IMR-90 (cell line): ENCODE data around the gene TMTC1. TPM values are rescaled to one million over a fixed set of nuclear protein-coding genes. Genes with fewer than 3 reads are reported as not detected.

ENCODE experiments used
- ATAC-seq: fragments of 200-7000 bp; cut with Tn5 transposase; 2 replicates; pipeline ENCODE4 v1.9.1; 2020; ENCODE audit warnings: low read depth, mild to moderate bottlenecking, moderate library complexity
- BruUV-seq: library from RNA; stranded (reverse); fragments of 400-500 nt; replicated peaks from 2 replicates; lab custom pipeline; 2021; lab: Mats Ljungman, UMichigan
- CTCF ChIA-PET: fragments of 300-600 bp; formaldehyde crosslinking; extraction: SDS; loops from one replicate; lab custom pipeline; 2021; ENCODE audit warnings: antibody characterized with exemption; lab: Yijun Ruan, JAX
- POLR2A ChIA-PET: fragments of 300-600 bp; sonication (Branson Sonifier 250); formaldehyde crosslinking; loops from one replicate; lab custom pipeline; 2022; ENCODE audit warnings: antibody characterized with exemption; ENCODE audit not compliant: unreplicated experiment; lab: Charles Lee
- DNase-seq: peaks from one replicate; pipeline ENCODE4 v3.0.0; 2013
- H2AFZ ChIP-seq: replicated peaks from 2 replicates; pipeline ENCODE3; 2013; ENCODE audit warnings: low read length, mild to moderate bottlenecking; ENCODE audit not compliant: poor library complexity
- H2AK5ac ChIP-seq: 2 replicates; pipeline ENCODE4 v1.6.1; 2013; ENCODE audit warnings: low read depth, low read length, inconsistent platforms
- H2AK9ac ChIP-seq: replicated peaks from 2 replicates; pipeline ENCODE3; 2013; ENCODE audit warnings: mild to moderate bottlenecking, low read depth, low read length, moderate library complexity; ENCODE audit not compliant: poor library complexity
- H2BK120ac ChIP-seq: 2 replicates; pipeline ENCODE4 v1.6.1; 2013; ENCODE audit warnings: low read depth, low read length, inconsistent platforms
- H2BK15ac ChIP-seq: 3 replicates; pipeline ENCODE4 v1.6.1; 2013; ENCODE audit warnings: low read depth, low read length, inconsistent platforms
- H2BK20ac ChIP-seq: 2 replicates; pipeline ENCODE4 v1.6.1; 2013; ENCODE audit warnings: low read depth, mild to moderate bottlenecking, inconsistent platforms, low read length, moderate library complexity
- H2BK5ac ChIP-seq: 2 replicates; pipeline ENCODE4 v1.6.1; 2013; ENCODE audit warnings: mild to moderate bottlenecking, low read depth, low read length, inconsistent platforms; ENCODE audit not compliant: poor library complexity, severe bottlenecking
- H3K14ac ChIP-seq: replicated peaks from 2 replicates; pipeline ENCODE4 v1.6.1; 2013; ENCODE audit warnings: low read depth, low read length, inconsistent platforms
- H3K18ac ChIP-seq: 2 replicates; pipeline ENCODE4 v1.6.1; 2013; ENCODE audit warnings: low read depth, low read length, control low read depth
- H3K23ac ChIP-seq: 2 replicates; pipeline ENCODE4 v1.6.1; 2013; ENCODE audit warnings: low read depth, low read length, inconsistent platforms
- H3K27ac ChIP-seq: 2 replicates; pipeline ENCODE4 v1.5.1; 2013; ENCODE audit warnings: mild to moderate bottlenecking, control low read depth, low read length; ENCODE audit not compliant: insufficient read depth
- H3K27me3 ChIP-seq: 2 replicates; pipeline ENCODE4 v1.6.1; 2013; ENCODE audit warnings: low read length; ENCODE audit not compliant: control insufficient read depth, insufficient read depth
- H3K36me3 ChIP-seq: 2 replicates; pipeline ENCODE4 v1.6.1; 2013; ENCODE audit warnings: low read length, mixed read lengths; ENCODE audit not compliant: control insufficient read depth, insufficient read depth
- H3K4ac ChIP-seq: 2 replicates; pipeline ENCODE4 v1.6.1; 2013; ENCODE audit warnings: low read depth, low read length, inconsistent platforms
- H3K4me1 ChIP-seq: 2 replicates; pipeline ENCODE4 v1.6.1; 2013; ENCODE audit warnings: low read length, mixed read lengths; ENCODE audit not compliant: control insufficient read depth, insufficient read depth
- H3K4me2 ChIP-seq: 2 replicates; pipeline ENCODE4 v1.6.1; 2013; ENCODE audit warnings: low read depth, mild to moderate bottlenecking, control low read depth, low read length, moderate library complexity
- H3K4me3 ChIP-seq: 2 replicates; pipeline ENCODE4 v1.5.1; 2013; ENCODE audit warnings: low read depth, mild to moderate bottlenecking, control low read depth, low read length, moderate library complexity; ENCODE audit not compliant: insufficient read depth
- H3K56ac ChIP-seq: 2 replicates; pipeline ENCODE4 v1.6.1; 2013; ENCODE audit warnings: low read length, inconsistent platforms; ENCODE audit not compliant: insufficient read depth; ENCODE audit errors: extremely low read depth
- H3K79me1 ChIP-seq, 2 experiments: 2 replicates each; pipeline ENCODE4 v1.6.1; 2013; ENCODE audit warnings: low read length in 2 of 2, inconsistent platforms in 1 of 2, low read depth in 1 of 2
- H3K9ac ChIP-seq: 2 replicates; pipeline ENCODE4 v1.6.1; 2013; ENCODE audit warnings: low read depth, low read length, control low read depth
- H3K9me1 ChIP-seq: 2 replicates; pipeline ENCODE4 v1.6.1; 2013; ENCODE audit warnings: low read length, inconsistent platforms; ENCODE audit not compliant: insufficient read depth
- H3K9me3 ChIP-seq: 2 replicates; pipeline ENCODE4 v1.6.1; 2013; ENCODE audit warnings: low read length; ENCODE audit not compliant: control insufficient read depth, insufficient read depth
- H4K20me1 ChIP-seq: 2 replicates; pipeline ENCODE4 v1.6.1; 2013; ENCODE audit warnings: low read length, inconsistent platforms; ENCODE audit not compliant: insufficient read depth
- H4K5ac ChIP-seq: 2 replicates; pipeline ENCODE4 v1.6.1; 2013; ENCODE audit warnings: mild to moderate bottlenecking, low read depth, low read length, control low read depth
- H4K8ac ChIP-seq, 2 experiments: 2 replicates each; pipeline ENCODE4 v1.6.1; 2013; ENCODE audit warnings: low read depth in 2 of 2, low read length in 2 of 2, control low read depth in 1 of 2, inconsistent platforms in 1 of 2
- H4K91ac ChIP-seq: 2 replicates; pipeline ENCODE4 v1.6.1; 2013; ENCODE audit warnings: low read depth, low read length, inconsistent platforms; ENCODE audit not compliant: insufficient read depth
- BHLHE40 ChIP-seq: fragments of 150-350 bp; IDR thresholded peaks from 2 replicates; pipeline ENCODE4 v1.6.1; 2016; ENCODE audit warnings: mild to moderate bottlenecking, low read depth, low read length
- CEBPB ChIP-seq: IDR thresholded peaks from 2 replicates; pipeline ENCODE4 v1.6.1; 2012; ENCODE audit warnings: low read depth, low read length, improper control_type of control experiment
- CTCF ChIP-seq: conservative IDR thresholded peaks from 2 replicates; pipeline ENCODE4 v1.5.1; 2012; ENCODE audit warnings: mild to moderate bottlenecking, low read depth, low read length, improper control_type of control experiment
- FOS ChIP-seq: fragments of 150-350 bp; IDR thresholded peaks from 2 replicates; pipeline ENCODE4 v1.6.1; 2016; ENCODE audit warnings: low read depth, low read length
- MAFK ChIP-seq: IDR thresholded peaks from 2 replicates; pipeline ENCODE4 v1.6.1; 2012; ENCODE audit warnings: low read depth, low read length, improper control_type of control experiment
- NFE2L2 ChIP-seq: fragments of 150-350 bp; IDR thresholded peaks from 2 replicates; pipeline ENCODE4 v1.6.1; 2016; ENCODE audit warnings: low read depth, mild to moderate bottlenecking, low read length
- POLR2A ChIP-seq: IDR thresholded peaks from 2 replicates; pipeline ENCODE4 v1.6.1; 2012; ENCODE audit warnings: mild to moderate bottlenecking, low read depth, low read length
- RAD21 ChIP-seq: IDR thresholded peaks from 2 replicates; pipeline ENCODE4 v1.6.1; 2012; ENCODE audit warnings: low read length, improper control_type of control experiment
- RCOR1 ChIP-seq: IDR thresholded peaks from 2 replicates; pipeline ENCODE4 v1.6.1; 2012; ENCODE audit warnings: mild to moderate bottlenecking, low read length, improper control_type of control experiment; ENCODE audit not compliant: insufficient replicate concordance
- USF2 ChIP-seq: fragments of 150-350 bp; IDR thresholded peaks from 2 replicates; pipeline ENCODE4 v1.6.1; 2017; ENCODE audit warnings: mild to moderate bottlenecking, antibody characterized with exemption, low read length, low read depth
- WGBS, 2 experiments: methylation state at CpG; one replicate each; pipeline versions ENCODE4 v1.1.5 to v1.1.7; 2013; ENCODE audit warnings: missing lambda C conversion rate in 2 of 2; ENCODE audit not compliant: insufficient read length in 1 of 2; ENCODE audit errors: extremely low coverage in 2 of 2; 5-methylcytosine and 5-hydroxymethylcytosine counted together
- dilution Hi-C: fragments of 300-500 bp; cut with HindIII; formaldehyde crosslinking; loops from one replicate; pipeline ENCODE4 v1.14.3; 2018; ENCODE audit warnings: low sequenced_read_pairs; ENCODE audit not compliant: unreplicated experiment
- in situ Hi-C: fragments of 300-500 bp; cut with MboI; formaldehyde crosslinking; loops from 3 replicates; pipeline ENCODE4 v1.14.3; 2019; ENCODE audit warnings: low sequenced_read_pairs, inconsistent platforms, mixed read lengths
- intact Hi-C: fragments of 100-400 bp; cut with micrococcal nuclease; formaldehyde crosslinking; loops from 2 replicates; pipeline ENCODE4 v1.10.0; 2022
- polyA plus RNA-seq, 3 experiments: library from polyadenylated mRNA; depleted of rRNA; stranded (reverse); fragments of >200 nt; gene quantifications; 2 replicates each; pipeline ENCODE4 v1.2.3, GENCODE V29; 2012; ENCODE audit warnings: low replicate concordance in 1 of 3
- total RNA-seq: library from RNA; depleted of rRNA; stranded (reverse); fragments of >200 nt; gene quantifications from 2 replicates; pipeline ENCODE4 v1.2.3, GENCODE V29; 2012

The TMTC1 gene
- total and polyA plus RNA-seq, 2 of the 4 experiments (the other 2 are of a cell fraction), result 12.5 to 36.4 TPM

GRCh38 chr12:29617407-29617803, 166.3 kb downstream of the TMTC1 start:
- Histone ChIP-seq H3K4me2 (peak overlapping the region; percentile 0; the same call in 1 of the 2 replicates), H3K23ac (no peak overlapping the region), H2AK5ac (no peak overlapping the region), H2AFZ (no peak overlapping the region), H4K8ac (no peak overlapping the region), H3K36me3 (peaks cover 9% of the 10 kb centered on the region; the same call in 1 of the 2 replicates), H3K56ac (no peak overlapping the region), H2BK120ac (peak overlapping the region; percentile 24; the same call in 1 of the 2 replicates), H4K91ac (no peak overlapping the region), H3K79me1 (no peaks in the 10 kb centered on the region), H3K18ac (no peak overlapping the region; the same call in 1 of the 2 replicates), H3K9me3 (no peaks in the 10 kb centered on the region), H2AK9ac (no peak overlapping the region), H2BK20ac (peak overlapping the region; percentile 29; the same call in 1 of the 2 replicates), H3K27me3 (no peaks in the 10 kb centered on the region), H2BK5ac (peak overlapping the region; percentile 48), H2BK15ac (0 out of 3 replicates have a peak overlapping the region, but pooled peaks have one; percentile 3), H3K9me1 (peaks cover 4% of the 10 kb centered on the region; the same call in 1 of the 2 replicates), H3K4me1 (peaks cover 9% of the 10 kb centered on the region), H3K9ac (no peak overlapping the region), H3K14ac (no peak overlapping the region), H3K4ac (no peak overlapping the region; the same call in 1 of the 2 replicates), H3K27ac (no peak overlapping the region), H4K20me1 (no peaks in the 10 kb centered on the region), H4K5ac (no peak overlapping the region; the same call in 1 of the 2 replicates), H3K4me3 (no peak overlapping the region)
- BruUV-seq, result no TSS peak
- DNase-seq (peak; percentile 31), ATAC-seq (no peak; the same call in 1 of the 2 replicates)
- TF ChIP-seq POLR2A (no peak), RAD21 (no peak), CTCF (no peak), MAFK (no peak), NFE2L2 (no peak), RCOR1 (no peak), USF2 (no peak), BHLHE40 (no peak), CEBPB (no peak), FOS (no peak)
- 100% methylated on average over 1 of the region's 1 CpG; no CpG with 5 or more reads in 1 of the 2 experiments for WGBS, 2 experiments
- dilution Hi-C loops, result no loop called here
- in situ Hi-C loops, result no loop called here
- POLR2A ChIA-PET, result no interaction called here
- CTCF ChIA-PET, result no interaction called here
- intact Hi-C loops, result no loop called here
